Endothelial cell of umbilical vein (primary cell): ENCODE data around the gene ENGASE. TPM values are rescaled to one million over a fixed set of nuclear protein-coding genes. Genes with fewer than 3 reads are reported as not detected.

Experiments used
- BruUV-seq: library from RNA; stranded (reverse); fragments of 400-500 nt; replicated peaks from 2 replicates; lab custom pipeline; 2021; lab: Mats Ljungman, UMichigan
- CTCF ChIA-PET: fragments of 300-600, 350-600 bp; sonication (Branson Sonifier 250); formaldehyde crosslinking; loops from one replicate; lab custom pipeline; 2021; ENCODE audit warnings: antibody characterized with exemption, inconsistent platforms; lab: Charles Lee
- POLR2A ChIA-PET: fragments of 300-600, 350-600 bp; sonication (Branson Sonifier 250); formaldehyde crosslinking; loops from one replicate; lab custom pipeline; 2021; ENCODE audit warnings: antibody characterized with exemption, inconsistent platforms; lab: Charles Lee
- DNase-seq: peaks from one replicate; pipeline ENCODE4 v3.0.0-alpha.2; 2011; ENCODE audit warnings: low read depth, low spot score
- FAIRE-seq: peaks from 2 replicates; lab custom pipeline; 2011; peaks lifted over from hg19 to GRCh38; lab: Jason Lieb, UNC
- H2AFZ ChIP-seq: 2 replicates; pipeline ENCODE4 v1.6.0; 2012; ENCODE audit warnings: low read depth, low read length, control low read depth, inconsistent platforms
- H3K27ac ChIP-seq: 2 replicates; pipeline ENCODE4 v1.5.1; 2011; ENCODE audit warnings: low read depth, mild to moderate bottlenecking, control low read depth, low read length, moderate library complexity; ENCODE audit not compliant: insufficient read depth
- H3K27me3 ChIP-seq, 2 experiments: 2 replicates each; pipeline versions ENCODE4 v1.6.0 to v1.6.1; 2011; ENCODE audit warnings: low read length in 2 of 2, mixed read lengths in 1 of 2; ENCODE audit not compliant: control insufficient read depth in 2 of 2, insufficient read depth in 2 of 2
- H3K36me3 ChIP-seq, 2 experiments: 2 replicates in 1 of 2; 3 replicates in 1 of 2; pipeline ENCODE4 v1.5.1; 2011; ENCODE audit warnings: low read length in 2 of 2, mild to moderate bottlenecking in 1 of 2, moderate library complexity in 1 of 2; ENCODE audit not compliant: control insufficient read depth in 2 of 2, insufficient read depth in 2 of 2; ENCODE audit errors: extremely low read depth in 1 of 2
- H3K4me1 ChIP-seq: 3 replicates; pipeline ENCODE4 v1.5.1; 2011; ENCODE audit warnings: mild to moderate bottlenecking, low read length; ENCODE audit not compliant: control insufficient read depth, insufficient read depth; ENCODE audit errors: extremely low read depth
- H3K4me2 ChIP-seq: 2 replicates; pipeline ENCODE4 v1.6.1; 2011; ENCODE audit warnings: low read length, control low read depth, mixed read lengths; ENCODE audit not compliant: insufficient read depth
- H3K4me3 ChIP-seq, 3 experiments: fragments of 200-600 bp in 1 of 3; sonication (generic), shearing (Covaris generic) in 1 of 3; replicated peaks in 1 of 3; 2 replicates each; pipeline ENCODE4 v1.5.1; 2011 to 2016; ENCODE audit warnings: control low read depth in 3 of 3, low read length in 3 of 3, mild to moderate bottlenecking in 2 of 3, inconsistent platforms in 1 of 3, low read depth in 1 of 3, moderate library complexity in 1 of 3; ENCODE audit not compliant: insufficient read depth in 1 of 3
- H3K79me2 ChIP-seq: 2 replicates; pipeline ENCODE4 v1.6.0; 2012; ENCODE audit warnings: low read length, inconsistent platforms; ENCODE audit not compliant: control insufficient read depth, insufficient read depth
- H3K9ac ChIP-seq: replicated peaks from 2 replicates; pipeline ENCODE3; 2011; ENCODE audit warnings: low read length, control low read depth; ENCODE audit not compliant: insufficient read depth; ENCODE audit errors: extremely low read depth
- H3K9me1 ChIP-seq: replicated peaks from 3 replicates; pipeline ENCODE4 v1.6.0; 2011; ENCODE audit warnings: mild to moderate bottlenecking, low read length; ENCODE audit not compliant: control insufficient read depth, insufficient read depth; ENCODE audit errors: extremely low read depth
- H3K9me3 ChIP-seq: replicated peaks from 2 replicates; pipeline ENCODE4 v1.5.1; 2012; ENCODE audit warnings: low read length, inconsistent platforms; ENCODE audit not compliant: control insufficient read depth, insufficient read depth
- H4K20me1 ChIP-seq: replicated peaks from 2 replicates; pipeline ENCODE3; 2011; ENCODE audit warnings: mild to moderate bottlenecking, low read length; ENCODE audit not compliant: control insufficient read depth, insufficient read depth; ENCODE audit errors: extremely low read depth
- EZH2 ChIP-seq: IDR thresholded peaks from 2 replicates; pipeline ENCODE4 v1.6.1; 2012; ENCODE audit warnings: borderline replicate concordance, low read depth, mild to moderate bottlenecking, moderate library complexity, low read length, inconsistent platforms; ENCODE audit not compliant: severe bottlenecking
- FOS ChIP-seq: IDR thresholded peaks from 2 replicates; pipeline ENCODE4 v1.6.1; 2011; ENCODE audit warnings: mild to moderate bottlenecking, low read length, moderate library complexity, borderline replicate concordance; ENCODE audit not compliant: insufficient read depth
- GATA2 ChIP-seq: IDR thresholded peaks from 2 replicates; pipeline ENCODE4 v1.7.0; 2011; ENCODE audit warnings: low read depth, mild to moderate bottlenecking, moderate library complexity, mixed read lengths, low read length; ENCODE audit not compliant: insufficient read length, insufficient read depth
- JUN ChIP-seq: IDR thresholded peaks from 2 replicates; pipeline ENCODE4 v1.6.1; 2011; ENCODE audit warnings: borderline replicate concordance, low read depth; ENCODE audit not compliant: insufficient read length, insufficient read depth
- MYC ChIP-seq: IDR thresholded peaks from one replicate; pipeline ENCODE4 v1.6.1; 2011; ENCODE audit warnings: mild to moderate bottlenecking, low read depth, low read length
- POLR2A ChIP-seq: IDR thresholded peaks from 2 replicates; pipeline ENCODE4 v1.6.1; 2012; ENCODE audit warnings: low read depth, mild to moderate bottlenecking, control low read depth, low read length
- POLR2AphosphoS5 ChIP-seq: IDR thresholded peaks from 2 replicates; pipeline ENCODE4 v1.6.1; 2012; ENCODE audit warnings: low read depth, mild to moderate bottlenecking, control low read depth, low read length, moderate library complexity; ENCODE audit not compliant: insufficient read depth
- dilution Hi-C: fragments of 300-500 bp; cut with MboI; formaldehyde crosslinking; loops from one replicate; pipeline ENCODE4 v1.15.0; 2019; ENCODE audit warnings: low sequenced_read_pairs; ENCODE audit not compliant: extremely low pct_ligation_motif_present
- intact Hi-C: fragments of 100-400 bp; cut with micrococcal nuclease; formaldehyde crosslinking; loops from one replicate; pipeline ENCODE4 v1.10.0; 2022
- polyA plus RNA-seq, 4 experiments: library from polyadenylated mRNA; depleted of rRNA in 3 of 4; stranded (reverse) in 3 of 4; unstranded in 1 of 4; fragments of >200 nt; gene quantifications; 2 replicates each; pipeline versions ENCODE4 v1.2.1 to v1.2.3, GENCODE V29; 2011 to 2012; ENCODE audit warnings: missing spikeins in 1 of 4
- total RNA-seq: library from RNA; stranded (reverse); gene quantifications from 2 replicates; pipeline ENCODE4 v1.2.3, GENCODE V29; 2021
- TF ChIP-seq, protein P1 (sequence below), 2 donors: IDR thresholded peaks; 1 replicate in 1 of 2; 2 replicates in 1 of 2; pipeline ENCODE4 v1.5.1; 2011; ENCODE audit warnings: low read length in 2 of 2, mild to moderate bottlenecking in 2 of 2, moderate library complexity in 2 of 2, control low read depth in 1 of 2, inconsistent platforms in 1 of 2, low read depth in 1 of 2; ENCODE audit not compliant: insufficient read depth in 1 of 2; ENCODE audit errors: extremely low read depth in 1 of 2
- TF ChIP-seq, protein P2 (sequence below): IDR thresholded peaks from 2 replicates; pipeline ENCODE4 v1.6.1; 2011; ENCODE audit not compliant: insufficient read depth, insufficient read length

ENGASE gene
- total and polyA plus RNA-seq, 2 donors (not counting 3 experiments of a cell fraction or from before 2014, with no cell fraction given): 13.7 to 20.8 TPM

DNA sequence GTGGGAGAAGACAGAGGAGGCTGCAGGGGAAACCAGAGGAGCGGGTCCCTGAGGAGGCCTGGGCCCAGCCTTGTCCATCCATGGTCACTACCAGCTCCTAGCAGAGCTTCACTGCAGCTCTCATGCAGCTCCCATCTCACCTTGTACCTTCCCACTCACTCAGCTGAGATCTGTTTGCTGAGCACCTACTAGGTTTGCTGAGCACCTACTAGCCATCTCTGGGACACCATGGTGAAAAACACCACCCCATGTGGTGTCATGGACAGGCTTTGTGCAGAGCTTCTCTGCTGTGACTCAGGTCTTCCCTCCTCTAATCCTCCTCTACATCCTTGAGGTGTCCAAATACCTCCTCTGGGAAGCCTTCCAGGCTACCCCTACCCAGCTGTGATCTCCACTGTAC is 58.6 kb downstream of the ENGASE start:
- H3K4me3 ChIP-seq: no peak overlapping the region
- no peaks in the 10 kb centered on the region for H3K9me3 ChIP-seq
- ChIA-PET POLR2A (no interaction called here), CTCF (no interaction called here)
- dilution Hi-C loops: no loop called here
- intact Hi-C loops: no loop called here
- no peaks in the 10 kb centered on the region for H3K27me3 ChIP-seq
- H3K27ac ChIP-seq: no peak overlapping the region
- no peaks in the 10 kb centered on the region for H3K9me1 ChIP-seq
- no peak for DNase-seq
- no peaks in the 10 kb centered on the region for H3K79me2 ChIP-seq
- no peaks in the 10 kb centered on the region for H3K4me1 ChIP-seq
- no peak for FAIRE-seq
- no peaks in the 10 kb centered on the region for H3K36me3 ChIP-seq
- H4K20me1 ChIP-seq: no peaks in the 10 kb centered on the region
- TF ChIP-seq GATA2: no peak
- no peak for TF ChIP-seq FOS
- TF ChIP-seq, protein P1, sequence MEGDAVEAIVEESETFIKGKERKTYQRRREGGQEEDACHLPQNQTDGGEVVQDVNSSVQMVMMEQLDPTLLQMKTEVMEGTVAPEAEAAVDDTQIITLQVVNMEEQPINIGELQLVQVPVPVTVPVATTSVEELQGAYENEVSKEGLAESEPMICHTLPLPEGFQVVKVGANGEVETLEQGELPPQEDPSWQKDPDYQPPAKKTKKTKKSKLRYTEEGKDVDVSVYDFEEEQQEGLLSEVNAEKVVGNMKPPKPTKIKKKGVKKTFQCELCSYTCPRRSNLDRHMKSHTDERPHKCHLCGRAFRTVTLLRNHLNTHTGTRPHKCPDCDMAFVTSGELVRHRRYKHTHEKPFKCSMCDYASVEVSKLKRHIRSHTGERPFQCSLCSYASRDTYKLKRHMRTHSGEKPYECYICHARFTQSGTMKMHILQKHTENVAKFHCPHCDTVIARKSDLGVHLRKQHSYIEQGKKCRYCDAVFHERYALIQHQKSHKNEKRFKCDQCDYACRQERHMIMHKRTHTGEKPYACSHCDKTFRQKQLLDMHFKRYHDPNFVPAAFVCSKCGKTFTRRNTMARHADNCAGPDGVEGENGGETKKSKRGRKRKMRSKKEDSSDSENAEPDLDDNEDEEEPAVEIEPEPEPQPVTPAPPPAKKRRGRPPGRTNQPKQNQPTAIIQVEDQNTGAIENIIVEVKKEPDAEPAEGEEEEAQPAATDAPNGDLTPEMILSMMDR (IDR thresholded peaks at IDR 0.05; ENCODE audit: extremely low read depth in 1 of 2, insufficient read depth in 1 of 2, low read depth in 1 of 2, low read length in 2 of 2): no peak
- TF ChIP-seq, protein P2, sequence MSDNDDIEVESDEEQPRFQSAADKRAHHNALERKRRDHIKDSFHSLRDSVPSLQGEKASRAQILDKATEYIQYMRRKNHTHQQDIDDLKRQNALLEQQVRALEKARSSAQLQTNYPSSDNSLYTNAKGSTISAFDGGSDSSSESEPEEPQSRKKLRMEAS: no peak
- no peak for TF ChIP-seq MYC
- no peak for TF ChIP-seq JUN
- no peak for TF ChIP-seq POLR2AphosphoS5
- TF ChIP-seq EZH2: no peak
- no peak for TF ChIP-seq POLR2A
- H2AFZ ChIP-seq: no peak overlapping the region
- no peak overlapping the region for H3K9ac ChIP-seq
- no TSS peak for BruUV-seq
- H3K4me2 ChIP-seq: no peak overlapping the region
